ENCODE measurements around the gene PI4K2A. TPM values are rescaled to one million over a fixed set of nuclear protein-coding genes. Genes with fewer than 3 reads are reported as not detected.

Gene PI4K2A
- polyA plus RNA-seq, 2 donors = 11.5 to 19.9 TPM

GRCh38 chr10:97718659-97719142 is 78.2 kb downstream of the PI4K2A start:
- H3K27me3 ChIP-seq (ENCODE audit: control insufficient read depth in 1 of 2, insufficient read depth in 2 of 2, low read length in 2 of 2) = no peaks in the 10 kb centered on the region
- H3K4me1 ChIP-seq (ENCODE audit: control insufficient read depth in 2 of 2, insufficient read depth in 2 of 2, low read length in 1 of 2) = peaks cover 2 to 18% of the 10 kb centered on the region in 2 donors
- no peaks in the 10 kb centered on the region for H3K9me3 ChIP-seq (ENCODE audit: control insufficient read depth in 2 of 2, insufficient read depth in 1 of 2, low read depth in 1 of 2, low read length in 1 of 2)
- H3K4me3 ChIP-seq (ENCODE audit: low read depth in 1 of 2, low read length in 2 of 2) = no peak overlapping the region
- peak overlapping the region; percentile 45 to 84 for H3K27ac ChIP-seq (ENCODE audit: low read depth in 2 of 2, low read length in 1 of 2)
- H3K36me3 ChIP-seq (ENCODE audit: control insufficient read depth in 2 of 2, insufficient read depth in 2 of 2, low read length in 1 of 2) = no peaks in the 10 kb centered on the region
- 19 to 33% methylated on average over 8 of the region's 8 CpGs for WGBS, 2 donors

- Histone ChIP-seq H3K9me3 (ENCODE audit: control insufficient read depth in 2 of 2, insufficient read depth in 1 of 2, low read depth in 1 of 2, low read length in 1 of 2) (no peaks in the 10 kb centered on the region), H3K27ac (ENCODE audit: low read depth in 2 of 2, low read length in 1 of 2) (peak overlapping the region; percentile 22 to 45), H3K4me1 (ENCODE audit: control insufficient read depth in 2 of 2, insufficient read depth in 2 of 2, low read length in 1 of 2) (peaks cover 2 to 16% of the 10 kb centered on the region in 2 donors), H3K4me3 (ENCODE audit: low read depth in 1 of 2, low read length in 2 of 2) (no peak overlapping the region), H3K27me3 (ENCODE audit: control insufficient read depth in 1 of 2, insufficient read depth in 2 of 2, low read length in 2 of 2) (no peaks in the 10 kb centered on the region), H3K36me3 (ENCODE audit: control insufficient read depth in 2 of 2, insufficient read depth in 2 of 2, low read length in 1 of 2) (no peaks in the 10 kb centered on the region)
- 73 to 75% methylated on average over 2 of the region's 2 CpGs for WGBS, 2 donors
Observed at GRCh38 chr10:97719602-97720001, 79.1 kb downstream of the PI4K2A start.

- no peaks in the 10 kb centered on the region for H3K27me3 ChIP-seq (ENCODE audit: control insufficient read depth in 1 of 2, insufficient read depth in 2 of 2, low read length in 2 of 2)
- peaks cover 2 to 12% of the 10 kb centered on the region in 2 donors for H3K4me1 ChIP-seq (ENCODE audit: control insufficient read depth in 2 of 2, insufficient read depth in 2 of 2, low read length in 1 of 2)
- 73 to 82% methylated on average over 12 of the region's 12 CpGs for WGBS, 2 donors
- no peaks in the 10 kb centered on the region for H3K36me3 ChIP-seq (ENCODE audit: control insufficient read depth in 2 of 2, insufficient read depth in 2 of 2, low read length in 1 of 2)
- H3K4me3 ChIP-seq (ENCODE audit: low read depth in 1 of 2, low read length in 2 of 2) = no peak overlapping the region
- H3K27ac ChIP-seq (ENCODE audit: low read depth in 2 of 2, low read length in 1 of 2) = no peak overlapping the region
- peaks cover 0 to 3% of the 10 kb centered on the region in 2 donors for H3K9me3 ChIP-seq (ENCODE audit: control insufficient read depth in 2 of 2, insufficient read depth in 1 of 2, low read depth in 1 of 2, low read length in 1 of 2)
Observed at GRCh38 chr10:97721871-97722780, 81.7 kb downstream of the PI4K2A start.

GRCh38 chr10:97723001-97723400 is 82.5 kb downstream of the PI4K2A start:
- no peaks in the 10 kb centered on the region for H3K27me3 ChIP-seq (ENCODE audit: control insufficient read depth in 1 of 2, insufficient read depth in 2 of 2, low read length in 2 of 2)
- no peak overlapping the region for H3K4me3 ChIP-seq (ENCODE audit: low read depth in 1 of 2, low read length in 2 of 2)
- H3K27ac ChIP-seq (ENCODE audit: low read depth in 2 of 2, low read length in 1 of 2) = no peak overlapping the region
- no peaks in the 10 kb centered on the region for H3K36me3 ChIP-seq (ENCODE audit: control insufficient read depth in 2 of 2, insufficient read depth in 2 of 2, low read length in 1 of 2)
- H3K9me3 ChIP-seq (ENCODE audit: control insufficient read depth in 2 of 2, insufficient read depth in 1 of 2, low read depth in 1 of 2, low read length in 1 of 2) = peaks cover 0 to 3% of the 10 kb centered on the region in 2 donors
- peaks cover 0 to 7% of the 10 kb centered on the region in 2 donors for H3K4me1 ChIP-seq (ENCODE audit: control insufficient read depth in 2 of 2, insufficient read depth in 2 of 2, low read length in 1 of 2)
- WGBS, 2 donors = 83 to 87% methylated on average over 3 of the region's 3 CpGs

GRCh38 chr10:97724341-97724941 is 84.0 kb downstream of the PI4K2A start:
- no peak overlapping the region for H3K27ac ChIP-seq (ENCODE audit: low read depth in 2 of 2, low read length in 1 of 2)

More at GRCh38 chr10:97724341-97724941, 84.0 kb downstream of the PI4K2A start:
- peaks cover 0 to 3% of the 10 kb centered on the region in 2 donors for H3K9me3 ChIP-seq (ENCODE audit: control insufficient read depth in 2 of 2, insufficient read depth in 1 of 2, low read depth in 1 of 2, low read length in 1 of 2)
- H3K27me3 ChIP-seq (ENCODE audit: control insufficient read depth in 1 of 2, insufficient read depth in 2 of 2, low read length in 2 of 2) = no peaks in the 10 kb centered on the region
- no peaks in the 10 kb centered on the region for H3K4me1 ChIP-seq (ENCODE audit: control insufficient read depth in 2 of 2, insufficient read depth in 2 of 2, low read length in 1 of 2)
- H3K4me3 ChIP-seq (ENCODE audit: low read depth in 1 of 2, low read length in 2 of 2) = no peak overlapping the region
- no peaks in the 10 kb centered on the region for H3K36me3 ChIP-seq (ENCODE audit: control insufficient read depth in 2 of 2, insufficient read depth in 2 of 2, low read length in 1 of 2)
- WGBS, 2 donors = 53 to 58% methylated on average over 5 of the region's 5 CpGs

Other genes with a start within 250 kb of the PI4K2A start
- 10 to 100 TPM; 11.8 to 13.7 TPM for gene RRP12, start 239.3 kb upstream of the PI4K2A start, polyA plus RNA-seq
- gene PGAM1, start 214.5 kb upstream of the PI4K2A start, polyA plus RNA-seq = 100 to 1,000 TPM in 1 of 2 donors, 10 to 100 TPM in 1; 72.5 to 354 TPM
- 10 to 100 TPM; 28.8 to 32.4 TPM for gene EXOSC1, start 194.7 kb upstream of the PI4K2A start, polyA plus RNA-seq
- 10 to 100 TPM; 18.1 to 20.5 TPM for gene ZDHHC16, start 194.5 kb upstream of the PI4K2A start, polyA plus RNA-seq
- 10 to 100 TPM; 37.8 to 45.1 TPM for gene MMS19, start 142.2 kb upstream of the PI4K2A start, polyA plus RNA-seq
- 1 to 10 TPM; 5.8 to 6.7 TPM for gene UBTD1, start 141.7 kb upstream of the PI4K2A start, polyA plus RNA-seq
- gene ANKRD2, start 67.9 kb upstream of the PI4K2A start, polyA plus RNA-seq = under 1 TPM; 0.43 to 0.46 TPM
- gene HOGA1, start 56.3 kb upstream of the PI4K2A start, polyA plus RNA-seq = 1 to 10 TPM in 1 of 2 donors, under 1 TPM in 1; 0.78 to 1.4 TPM
- gene C10orf62, start 51.0 kb upstream of the PI4K2A start, polyA plus RNA-seq = under 1 TPM in 1 of 2 donors, not detected in 1; 0.10 TPM
- gene MORN4, start 7.2 kb upstream of the PI4K2A start, polyA plus RNA-seq = 1 to 10 TPM; 1.1 to 1.8 TPM
- 10 to 100 TPM in 1 of 2 donors, 1 to 10 TPM in 1; 9.8 to 15.3 TPM for gene AVPI1, start 46.6 kb downstream of the PI4K2A start, polyA plus RNA-seq
- gene MARVELD1, start 73.1 kb downstream of the PI4K2A start, polyA plus RNA-seq = 1 to 10 TPM; 6.4 to 9.6 TPM
- 10 to 100 TPM in 1 of 2 donors, 1 to 10 TPM in 1; 9.6 to 14.3 TPM for gene ZFYVE27, start 96.5 kb downstream of the PI4K2A start, polyA plus RNA-seq
- gene SFRP5, start 131.3 kb downstream of the PI4K2A start, polyA plus RNA-seq = under 1 TPM; 0.65 to 0.88 TPM
- 1 to 10 TPM; 1.7 to 2.2 TPM for gene GOLGA7B, start 209.2 kb downstream of the PI4K2A start, polyA plus RNA-seq

Measured in esophagus (tissue), 2 donors.